Ureter (tissue), 1 donor: Measurements from ENCODE around the gene PPP6C. TPM values are rescaled to one million over a fixed set of nuclear protein-coding genes. Genes with fewer than 3 reads are reported as not detected.
A peak's percentile ranks its signal among the peaks of the same experiment; 100 is the strongest.
"Not testable (repeated sequence)": the region's sequence is repeated elsewhere in the genome, so short reads cannot be mapped to it uniquely, and the experiment has no call there.

Experiments used
- DNase-seq: peaks from one replicate; pipeline ENCODE4 v3.0.0-alpha.2; 2020; ENCODE audit warnings: low spot score
- total RNA-seq: library from RNA; stranded (reverse); gene quantifications from one replicate; pipeline ENCODE4 v1.2.4, GENCODE V29; 2023
- donor health status: DM: yes; HTN: yes; CAD: no.

PPP6C gene
- total RNA-seq = 36.9 TPM

GRCh38 chr9:125189361-125190289 is at the start of gene PPP6C:
TSS of gene PPP6C (minus strand) at chr9:125189803. CDS start at chr9:125189718, 85 bp downstream.
- DNase-seq = peak; percentile 98

GRCh38 chr9:125238915-125239446 is 49.4 kb upstream of the PPP6C start:
- no peak for DNase-seq

GRCh38 chr9:125238127-125238914 is 48.7 kb upstream of the PPP6C start:
- no peak for DNase-seq

GRCh38 chr9:125236520-125237159 is 47.0 kb upstream of the PPP6C start:
- DNase-seq = not testable (repeated sequence)

- no peak for DNase-seq
These were observed 46.4 kb upstream of the PPP6C start for GRCh38 chr9:125235804-125236519.

GRCh38 chr9:125234099-125234498 is 44.5 kb upstream of the PPP6C start:
- not testable (repeated sequence) for DNase-seq

GRCh38 chr9:125233678-125234077 is 44.1 kb upstream of the PPP6C start:
- DNase-seq = no peak

- no peak for DNase-seq
These were observed 38.2 kb upstream of the PPP6C start for GRCh38 chr9:125227761-125228160.

- DNase-seq = not testable (repeated sequence)
These were observed 35.3 kb upstream of the PPP6C start for GRCh38 chr9:125224858-125225257.

GRCh38 chr9:125218621-125219020 is 29.0 kb upstream of the PPP6C start:
- DNase-seq = no peak

- DNase-seq = no peak
These were observed 24.6 kb upstream of the PPP6C start for GRCh38 chr9:125214186-125214585.

- no peak for DNase-seq
These were observed 14.9 kb upstream of the PPP6C start for GRCh38 chr9:125204477-125204876.

- no peak for DNase-seq
These were observed 13.4 kb upstream of the PPP6C start for GRCh38 chr9:125202846-125203618.

- peak; percentile 94 for DNase-seq
These were observed 10.8 kb upstream of the PPP6C start, which contains the start of gene RABEPK for GRCh38 chr9:125200216-125201047. TSS of gene RABEPK (plus strand) at chr9:125200542. CDS start at chr9:125203014, 2,472 bp downstream.

- not testable (repeated sequence) for DNase-seq
These were observed 6.0 kb upstream of the PPP6C start for GRCh38 chr9:125195591-125195990.

GRCh38 chr9:125194466-125194865 is 4.9 kb upstream of the PPP6C start:
- DNase-seq = not testable (repeated sequence)

GRCh38 chr9:125190361-125190801 is 778 bp upstream of the PPP6C start:
- no peak for DNase-seq

- DNase-seq = peak; percentile 53
These were observed 617 bp downstream of the PPP6C start for GRCh38 chr9:125189011-125189360.

- no peak for DNase-seq
These were observed 6.0 kb downstream of the PPP6C start for GRCh38 chr9:125183561-125183960.
